OCI-LY1 (cell line): Measurements from ENCODE around the gene NEK6.

ENCODE experiments used
- CTCF ChIP-seq: fragments of 200-600 bp; sonication (generic), shearing (Covaris generic); IDR thresholded peaks from 2 replicates; pipeline ENCODE4 v1.5.1; 2017; ENCODE audit warnings: mild to moderate bottlenecking, antibody characterized with exemption, low read length, moderate library complexity, mixed read lengths
- EZH2 ChIP-seq: fragments of 200-600 bp; sonication (generic), shearing (Covaris generic); IDR thresholded peaks from 2 replicates; pipeline ENCODE4 v1.8.0; 2017; ENCODE audit warnings: borderline replicate concordance, mixed run types, mild to moderate bottlenecking, antibody characterized with exemption, low read length, moderate library complexity, mixed read lengths

GRCh38 chr9:124298646-124299235 lies 41.0 kb downstream of the NEK6 start:
- TF ChIP-seq CTCF (no peak), EZH2 (no peak)
